Measurements from ENCODE around the gene LRRC4C.

LRRC4C gene

GRCh38 chr11:40291741-40292140 lies 1167.7 kb downstream of the LRRC4C start:
- Mint-ChIP-seq H3K27ac (no peak overlapping the region), H3K9me3 (peaks cover under 1% of the 10 kb centered on the region), H3K27me3 (peaks cover 26% of the 10 kb centered on the region), H3K4me3 (no peak overlapping the region), H3K4me1 (ENCODE audit: low read depth) (peaks cover 9% of the 10 kb centered on the region), H3K36me3 (ENCODE audit: low read depth) (no peaks in the 10 kb centered on the region)
- no peak for DNase-seq

GRCh38 chr11:40291329-40291728 lies 1168.1 kb downstream of the LRRC4C start:
- H3K27ac Mint-ChIP-seq, result no peak overlapping the region
- H3K36me3 Mint-ChIP-seq (ENCODE audit: low read depth), result no peaks in the 10 kb centered on the region
- no peak overlapping the region for H3K4me3 Mint-ChIP-seq
- no peaks in the 10 kb centered on the region for H3K9me3 Mint-ChIP-seq
- H3K4me1 Mint-ChIP-seq (ENCODE audit: low read depth), result peaks cover 9% of the 10 kb centered on the region
- no peak for DNase-seq
- H3K27me3 Mint-ChIP-seq, result peaks cover 26% of the 10 kb centered on the region

- no peaks in the 10 kb centered on the region for H3K9me3 Mint-ChIP-seq
- H3K4me1 Mint-ChIP-seq (ENCODE audit: low read depth), result peaks cover 9% of the 10 kb centered on the region
- no peak overlapping the region for H3K4me3 Mint-ChIP-seq
- no peaks in the 10 kb centered on the region for H3K36me3 Mint-ChIP-seq (ENCODE audit: low read depth)
- no peak overlapping the region for H3K27ac Mint-ChIP-seq
- H3K27me3 Mint-ChIP-seq, result peaks cover 26% of the 10 kb centered on the region
- DNase-seq, result no peak
Measured at GRCh38 chr11:40290171-40290631, 1169.3 kb downstream of the LRRC4C start.

GRCh38 chr11:40289370-40289769 lies 1170.1 kb downstream of the LRRC4C start:
- DNase-seq, result no peak
- Mint-ChIP-seq H3K36me3 (ENCODE audit: low read depth) (no peaks in the 10 kb centered on the region), H3K27ac (no peak overlapping the region), H3K27me3 (peaks cover 25% of the 10 kb centered on the region), H3K9me3 (peaks cover 1% of the 10 kb centered on the region), H3K4me3 (no peak overlapping the region), H3K4me1 (ENCODE audit: low read depth) (peaks cover 9% of the 10 kb centered on the region)

DNA sequence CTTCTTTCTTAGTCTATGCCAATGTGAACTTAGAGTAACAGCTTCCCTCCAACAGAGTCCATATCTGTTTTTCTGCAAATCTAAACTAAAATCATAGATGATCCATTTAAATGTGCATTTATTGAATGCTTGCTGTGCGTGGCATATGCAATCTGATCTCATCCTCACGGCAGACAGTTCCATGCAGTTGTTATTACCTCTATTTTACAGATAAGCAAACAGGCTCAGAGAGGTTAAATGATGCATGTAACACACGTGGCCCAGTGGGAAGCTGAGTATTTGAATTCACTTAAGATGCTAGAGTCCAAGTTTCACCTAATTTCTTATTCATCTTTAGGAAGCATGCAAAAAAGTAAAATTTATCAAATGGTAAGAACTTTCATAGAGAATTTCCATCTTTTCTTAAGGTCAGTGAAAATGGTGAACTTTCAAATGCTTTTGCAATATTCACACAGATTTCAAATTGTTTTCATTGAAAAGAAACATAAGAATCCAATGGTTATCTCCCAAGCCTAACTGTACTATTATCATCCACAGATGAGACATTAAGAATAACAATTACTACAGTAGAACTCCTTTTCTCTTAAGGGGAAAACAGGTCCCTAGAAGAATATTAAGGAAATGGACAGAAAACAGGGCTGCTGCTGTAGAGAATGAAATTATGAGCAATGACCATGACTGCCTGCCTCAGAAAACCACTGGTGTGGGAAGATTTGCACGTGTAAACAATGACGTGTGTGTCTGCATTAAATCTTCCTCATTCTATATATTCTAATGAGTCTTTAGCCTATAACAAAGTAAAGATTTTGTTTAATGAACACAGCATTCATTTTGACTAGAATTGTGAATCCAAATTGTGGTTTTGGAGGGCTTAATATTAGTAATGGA lies 1171.3 kb downstream of the LRRC4C start:
- Mint-ChIP-seq H3K9me3 (peaks cover 4% of the 10 kb centered on the region), H3K27me3 (peaks cover 16% of the 10 kb centered on the region), H3K27ac (no peak overlapping the region), H3K4me3 (no peak overlapping the region), H3K4me1 (ENCODE audit: low read depth) (peaks cover 3% of the 10 kb centered on the region), H3K36me3 (ENCODE audit: low read depth) (no peaks in the 10 kb centered on the region)
- no peak for DNase-seq

DNA sequence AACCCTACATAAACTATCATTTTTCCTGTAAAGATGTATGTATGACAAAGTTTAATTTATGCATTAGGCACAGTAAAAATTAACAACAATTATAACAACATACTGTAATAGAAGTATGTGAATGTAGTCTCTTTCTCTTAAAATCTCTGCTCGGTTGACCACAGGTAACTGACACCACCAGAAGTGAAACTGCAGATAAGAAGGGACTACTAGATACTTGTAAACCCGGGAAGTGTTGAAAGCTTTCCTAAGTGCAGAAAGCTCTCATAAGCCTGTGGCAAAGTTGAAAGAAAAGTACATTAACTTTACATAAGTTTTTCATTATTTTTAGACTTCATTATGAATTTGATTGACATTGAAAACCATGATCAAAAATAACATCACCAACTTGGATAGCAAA lies 1173.3 kb downstream of the LRRC4C start:
- Mint-ChIP-seq H3K27me3 (no peaks in the 10 kb centered on the region), H3K4me1 (ENCODE audit: low read depth) (no peaks in the 10 kb centered on the region), H3K4me3 (no peak overlapping the region), H3K9me3 (peaks cover 4% of the 10 kb centered on the region), H3K27ac (no peak overlapping the region), H3K36me3 (ENCODE audit: low read depth) (no peaks in the 10 kb centered on the region)
- DNase-seq, result no peak

DNA sequence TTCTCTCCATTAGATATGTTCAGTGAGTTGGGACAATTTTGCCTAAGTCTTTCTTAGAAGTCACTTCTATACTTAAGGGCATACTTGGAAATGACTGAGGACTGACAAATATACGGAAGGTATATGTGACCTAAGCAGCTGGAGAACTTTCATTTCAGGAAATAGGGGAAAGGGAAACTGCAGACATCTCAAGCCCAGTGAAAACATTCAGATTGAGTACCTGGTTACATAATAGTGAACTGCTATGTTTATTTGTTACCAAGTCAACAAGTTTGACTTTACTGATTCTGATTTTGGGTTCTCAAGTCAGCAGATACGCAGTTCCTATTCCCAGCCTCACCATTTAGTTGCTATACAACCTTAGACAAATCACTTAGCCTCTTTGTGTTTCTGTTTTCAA lies 1173.9 kb downstream of the LRRC4C start:
- Mint-ChIP-seq H3K9me3 (peaks cover 7% of the 10 kb centered on the region), H3K27ac (no peak overlapping the region), H3K27me3 (no peaks in the 10 kb centered on the region), H3K4me3 (no peak overlapping the region), H3K36me3 (ENCODE audit: low read depth) (no peaks in the 10 kb centered on the region), H3K4me1 (ENCODE audit: low read depth) (no peaks in the 10 kb centered on the region)
- no peak for DNase-seq

DNA sequence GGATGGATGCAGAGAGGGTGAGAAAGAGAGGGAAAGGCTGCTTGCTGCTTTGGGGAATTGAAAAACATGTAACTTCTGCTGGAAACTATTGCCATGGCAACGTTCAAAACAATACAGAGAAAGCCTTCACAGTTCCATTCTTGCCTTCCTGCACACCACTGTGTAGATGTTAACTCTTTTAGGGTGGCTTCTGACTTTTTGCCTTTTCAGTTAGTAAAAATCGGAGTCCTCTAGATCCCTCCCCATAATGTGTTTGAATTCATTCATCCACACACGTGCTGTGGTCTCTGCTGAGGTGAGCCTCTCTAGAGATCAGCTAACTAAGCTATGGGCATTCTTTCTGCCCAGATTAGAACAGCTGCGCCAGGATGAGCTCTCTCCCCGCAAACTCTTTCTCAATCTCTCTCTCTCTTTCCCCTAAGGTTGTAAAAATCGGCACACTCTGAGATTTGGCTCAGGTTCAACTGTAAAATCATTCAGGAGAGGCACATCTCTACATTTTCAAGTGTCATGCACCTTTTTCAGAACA lies 1178.3 kb downstream of the LRRC4C start:
- DNase-seq, result no peak
- Mint-ChIP-seq H3K27me3 (no peaks in the 10 kb centered on the region), H3K4me3 (no peak overlapping the region), H3K9me3 (peaks cover 13% of the 10 kb centered on the region), H3K4me1 (ENCODE audit: low read depth) (no peaks in the 10 kb centered on the region), H3K27ac (no peak overlapping the region), H3K36me3 (ENCODE audit: low read depth) (no peaks in the 10 kb centered on the region)

DNA sequence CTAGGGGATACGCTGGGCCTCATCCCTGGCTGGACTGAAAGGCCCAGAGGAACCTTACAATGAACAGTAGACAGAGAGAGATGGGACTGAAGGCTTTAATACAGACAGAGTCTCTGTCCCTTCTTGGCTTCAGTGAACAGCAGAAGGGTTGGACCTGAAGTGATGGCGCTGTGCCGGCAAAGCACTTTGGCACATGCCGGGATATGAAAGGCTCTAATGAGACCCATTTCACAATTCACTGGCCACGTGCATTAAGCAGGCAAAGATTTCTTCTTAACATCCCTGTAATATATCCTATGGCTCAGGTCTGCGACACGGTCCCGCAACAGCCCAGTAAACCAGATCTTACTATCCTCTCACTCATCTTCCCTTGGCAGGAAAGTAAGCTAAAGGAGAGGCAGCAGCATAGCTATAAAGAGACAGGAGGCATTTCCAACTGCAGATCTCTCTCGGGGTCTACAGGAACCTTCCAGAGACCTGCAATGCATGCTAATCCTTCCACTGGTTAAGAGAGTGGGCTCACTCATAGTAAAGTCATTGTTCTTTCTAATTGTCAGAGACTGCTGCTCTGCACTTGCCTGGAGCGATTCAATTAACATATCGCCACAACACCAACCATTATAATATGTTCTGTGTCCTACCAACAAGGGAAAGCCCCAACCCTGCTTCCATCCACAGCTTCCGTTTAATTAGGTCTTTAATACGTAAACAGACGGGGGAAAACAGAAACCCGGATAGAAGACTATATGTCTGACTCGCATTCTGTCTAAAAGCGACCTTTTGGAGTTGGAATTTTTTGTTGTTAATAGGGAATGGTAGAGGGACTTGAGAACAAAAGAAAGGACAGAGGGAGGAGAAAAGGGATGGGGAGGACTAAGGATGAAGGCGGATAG lies 1179.0 kb downstream of the LRRC4C start:
- H3K4me1 Mint-ChIP-seq (ENCODE audit: low read depth), result no peaks in the 10 kb centered on the region
- no peaks in the 10 kb centered on the region for H3K27me3 Mint-ChIP-seq
- H3K9me3 Mint-ChIP-seq, result peaks cover 13% of the 10 kb centered on the region
- no peak for DNase-seq
- no peak overlapping the region for H3K4me3 Mint-ChIP-seq
- H3K36me3 Mint-ChIP-seq (ENCODE audit: low read depth), result no peaks in the 10 kb centered on the region
- no peak overlapping the region for H3K27ac Mint-ChIP-seq

DNA sequence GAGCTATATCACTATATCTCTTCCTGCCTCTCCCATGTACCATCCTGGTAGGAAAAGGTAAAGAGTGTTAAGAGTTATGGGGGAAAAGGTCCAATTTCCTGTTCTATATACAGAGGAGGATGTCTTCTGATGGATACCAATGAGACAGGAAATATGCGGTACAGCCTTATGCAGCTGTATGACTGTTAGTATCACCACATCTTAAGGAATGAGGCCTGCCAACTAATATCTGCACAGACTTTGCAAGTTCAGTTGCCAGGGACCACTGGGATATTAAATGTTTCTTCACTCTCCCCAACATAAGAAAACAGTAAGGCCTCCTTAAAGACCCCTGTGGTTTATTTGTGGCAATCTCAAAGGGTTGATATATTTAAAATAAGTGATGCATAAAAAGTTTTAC lies 1182.5 kb downstream of the LRRC4C start:
- no peaks in the 10 kb centered on the region for H3K36me3 Mint-ChIP-seq (ENCODE audit: low read depth)

GRCh38 chr11:40274017-40274416 lies 1185.4 kb downstream of the LRRC4C start:
- no peak overlapping the region for H3K27ac Mint-ChIP-seq
- H3K4me3 Mint-ChIP-seq, result no peak overlapping the region
- H3K27me3 Mint-ChIP-seq, result no peaks in the 10 kb centered on the region
- H3K9me3 Mint-ChIP-seq, result peaks cover 7% of the 10 kb centered on the region
- no peak for DNase-seq
- H3K36me3 Mint-ChIP-seq (ENCODE audit: low read depth), result no peaks in the 10 kb centered on the region
- H3K4me1 Mint-ChIP-seq (ENCODE audit: low read depth), result no peaks in the 10 kb centered on the region

More for the DNA sequence above, 1182.5 kb downstream of the LRRC4C start:
- H3K27ac Mint-ChIP-seq, result no peak overlapping the region
- H3K4me3 Mint-ChIP-seq, result no peak overlapping the region
- H3K27me3 Mint-ChIP-seq, result no peaks in the 10 kb centered on the region
- H3K9me3 Mint-ChIP-seq, result peaks cover 9% of the 10 kb centered on the region
- no peak for DNase-seq
- no peaks in the 10 kb centered on the region for H3K4me1 Mint-ChIP-seq (ENCODE audit: low read depth)

DNA sequence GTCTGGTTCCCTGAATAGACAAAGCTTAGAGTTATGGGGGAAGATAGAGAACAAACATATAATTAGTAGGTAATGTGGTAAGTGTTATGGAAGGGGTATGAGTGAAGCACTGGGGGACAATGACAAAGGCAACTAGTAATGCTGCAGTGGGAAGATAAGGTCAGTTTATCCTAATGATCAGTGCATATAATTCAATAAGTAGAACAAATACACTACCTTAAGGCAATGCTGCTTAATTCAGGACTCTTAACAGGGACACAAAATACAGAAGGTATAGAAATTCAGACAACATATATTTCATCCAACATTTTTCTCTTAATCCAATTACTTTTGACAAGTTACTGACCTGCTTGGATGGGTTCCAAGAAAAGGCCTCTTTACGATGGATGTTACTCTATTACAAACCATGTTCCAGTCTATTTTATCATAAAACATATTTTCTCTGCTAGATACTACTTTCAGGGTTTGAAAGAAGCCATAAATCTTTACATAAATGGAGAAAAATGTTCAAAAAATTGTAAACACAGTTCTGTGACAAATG lies 1186.2 kb downstream of the LRRC4C start:
- no peaks in the 10 kb centered on the region for H3K27me3 Mint-ChIP-seq
- H3K36me3 Mint-ChIP-seq (ENCODE audit: low read depth), result no peaks in the 10 kb centered on the region
- no peaks in the 10 kb centered on the region for H3K4me1 Mint-ChIP-seq (ENCODE audit: low read depth)
- no peak overlapping the region for H3K27ac Mint-ChIP-seq
- H3K9me3 Mint-ChIP-seq, result peaks cover 7% of the 10 kb centered on the region
- H3K4me3 Mint-ChIP-seq, result no peak overlapping the region
- no peak for DNase-seq

GRCh38 chr11:40271361-40271760 lies 1188.1 kb downstream of the LRRC4C start:
- no peak overlapping the region for H3K27ac Mint-ChIP-seq
- H3K9me3 Mint-ChIP-seq, result peaks cover 3% of the 10 kb centered on the region
- no peaks in the 10 kb centered on the region for H3K36me3 Mint-ChIP-seq (ENCODE audit: low read depth)
- no peak for DNase-seq
- H3K4me1 Mint-ChIP-seq (ENCODE audit: low read depth), result no peaks in the 10 kb centered on the region
- H3K4me3 Mint-ChIP-seq, result no peak overlapping the region
- no peaks in the 10 kb centered on the region for H3K27me3 Mint-ChIP-seq

DNA sequence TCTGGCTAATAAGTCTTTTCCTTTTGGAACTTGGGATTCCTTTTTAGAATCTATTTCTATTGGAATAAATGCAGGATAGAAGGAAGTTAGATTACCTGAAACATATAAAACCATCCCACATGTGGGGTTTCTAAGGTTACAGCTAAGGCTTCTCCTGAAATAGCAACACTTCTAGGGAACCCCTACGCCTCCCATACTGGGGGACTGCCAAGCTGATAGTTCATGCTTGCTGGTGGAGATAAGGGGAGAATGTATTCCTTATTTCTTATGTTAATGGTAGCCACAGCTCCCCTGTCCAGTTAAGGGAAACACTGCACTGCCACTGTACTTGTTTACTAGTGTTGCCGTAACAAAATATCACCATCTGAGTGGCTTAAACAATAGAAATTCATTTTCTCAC lies 1189.6 kb downstream of the LRRC4C start:
- no peaks in the 10 kb centered on the region for H3K4me1 Mint-ChIP-seq (ENCODE audit: low read depth)
- H3K36me3 Mint-ChIP-seq (ENCODE audit: low read depth), result no peaks in the 10 kb centered on the region
- no peak overlapping the region for H3K4me3 Mint-ChIP-seq
- H3K9me3 Mint-ChIP-seq, result peaks cover 10% of the 10 kb centered on the region
- H3K27ac Mint-ChIP-seq, result no peak overlapping the region
- no peak for DNase-seq
- no peaks in the 10 kb centered on the region for H3K27me3 Mint-ChIP-seq

Data from activated T-cell treated with anti-CD3 and anti-CD28 coated beads, Interleukin-2, amount 50 U/mL, for 24 hours (primary cell).